Mesenchymal stem cell (in vitro differentiated cells and primary cell): ENCODE results near the gene PACC1.
A peak's percentile ranks its signal among the peaks of the same experiment; 100 is the strongest.

ENCODE experiments used
- DNase-seq: peaks from one replicate; pipeline ENCODE4 v3.0.0-alpha.2; 2013
- H2AFZ ChIP-seq: one replicate; pipeline ENCODE4 v1.6.1; 2013; ENCODE audit warnings: low read depth, mild to moderate bottlenecking, control low read depth, inconsistent platforms, low read length, moderate library complexity
- H2AK5ac ChIP-seq: 2 replicates; pipeline ENCODE4 v1.6.1; 2013; ENCODE audit warnings: low read length, moderate library complexity, mild to moderate bottlenecking, inconsistent platforms; ENCODE audit not compliant: severe bottlenecking
- H2BK120ac ChIP-seq: one replicate; pipeline ENCODE4 v1.6.1; 2013; ENCODE audit warnings: low read depth, mild to moderate bottlenecking, inconsistent platforms, low read length, moderate library complexity
- H2BK12ac ChIP-seq, 2 experiments: one replicate each; pipeline ENCODE4 v1.6.1; 2013; ENCODE audit warnings: inconsistent platforms in 2 of 2, low read length in 2 of 2, mild to moderate bottlenecking in 2 of 2, moderate library complexity in 2 of 2, control low read depth in 1 of 2
- H2BK15ac ChIP-seq: one replicate; pipeline ENCODE4 v1.6.1; 2013; ENCODE audit warnings: mild to moderate bottlenecking, low read depth, inconsistent platforms; ENCODE audit not compliant: poor library complexity, severe bottlenecking
- H2BK5ac ChIP-seq: 2 replicates; pipeline ENCODE4 v1.6.1; 2013; ENCODE audit warnings: low read depth, mild to moderate bottlenecking, low read length, control low read depth, inconsistent platforms; ENCODE audit not compliant: poor library complexity, severe bottlenecking
- H3K14ac ChIP-seq, 2 experiments: one replicate each; pipeline ENCODE4 v1.6.1; 2013; ENCODE audit warnings: inconsistent platforms in 2 of 2, low read length in 2 of 2, control low read depth in 1 of 2, mild to moderate bottlenecking in 1 of 2, moderate library complexity in 1 of 2
- H3K18ac ChIP-seq, 2 experiments: one replicate each; pipeline ENCODE4 v1.6.1; 2013; ENCODE audit warnings: inconsistent platforms in 2 of 2, low read length in 2 of 2, control low read depth in 1 of 2, low read depth in 1 of 2, mild to moderate bottlenecking in 1 of 2
- H3K23ac ChIP-seq, 2 experiments: one replicate each; pipeline ENCODE4 v1.6.1; 2013; ENCODE audit warnings: inconsistent platforms in 2 of 2, low read length in 2 of 2, mild to moderate bottlenecking in 2 of 2, moderate library complexity in 2 of 2, control low read depth in 1 of 2
- H3K27ac ChIP-seq: 2 replicates; pipeline ENCODE4 v1.5.1; 2013; ENCODE audit warnings: mild to moderate bottlenecking, moderate library complexity, low read length, control low read depth, inconsistent platforms; ENCODE audit not compliant: poor library complexity, severe bottlenecking
- H3K27me3 ChIP-seq, 2 experiments: 2 replicates each; pipeline versions ENCODE4 v1.6.1 to v1.7.0; 2013; ENCODE audit warnings: low read length in 2 of 2, mild to moderate bottlenecking in 2 of 2, moderate library complexity in 2 of 2, control low read depth in 1 of 2, inconsistent platforms in 1 of 2; ENCODE audit not compliant: control insufficient read depth in 1 of 2, insufficient read depth in 1 of 2
- H3K36me3 ChIP-seq, 2 experiments: 2 replicates each; pipeline versions ENCODE4 v1.6.1 to v1.7.0; 2013; ENCODE audit warnings: low read length in 2 of 2, control low read depth in 1 of 2, inconsistent platforms in 1 of 2, low read depth in 1 of 2, mild to moderate bottlenecking in 1 of 2; ENCODE audit not compliant: insufficient read depth in 2 of 2, control insufficient read depth in 1 of 2
- H3K4ac ChIP-seq, 2 experiments: one replicate each; pipeline ENCODE4 v1.6.1; 2013; ENCODE audit warnings: inconsistent platforms in 2 of 2, low read length in 2 of 2, mild to moderate bottlenecking in 2 of 2, moderate library complexity in 2 of 2, control low read depth in 1 of 2, low read depth in 1 of 2
- H3K4me1 ChIP-seq: 2 replicates; pipeline ENCODE4 v1.6.1; 2013; ENCODE audit warnings: low read depth, low read length, control low read depth; ENCODE audit not compliant: control insufficient read depth, insufficient read depth
- H3K4me2 ChIP-seq: 2 replicates; pipeline ENCODE4 v1.6.1; 2013; ENCODE audit warnings: low read length, mild to moderate bottlenecking, inconsistent platforms; ENCODE audit not compliant: poor library complexity, severe bottlenecking
- H3K4me3 ChIP-seq, 2 experiments: 2 replicates each; pipeline versions ENCODE4 v1.5.1 to v1.7.0; 2013; ENCODE audit warnings: low read length in 2 of 2, mild to moderate bottlenecking in 2 of 2, control low read depth in 1 of 2, low read depth in 1 of 2; ENCODE audit not compliant: insufficient read depth in 1 of 2
- H3K79me1 ChIP-seq: replicated peaks from 2 replicates; pipeline ENCODE4 v1.6.1; 2013; ENCODE audit warnings: mild to moderate bottlenecking, control low read depth, low read length, inconsistent platforms; ENCODE audit not compliant: poor library complexity, severe bottlenecking
- H3K9ac ChIP-seq: 2 replicates; pipeline ENCODE4 v1.7.0; 2013; ENCODE audit warnings: mild to moderate bottlenecking, low read length, moderate library complexity
- H3K9me3 ChIP-seq: 2 replicates; pipeline ENCODE4 v1.7.0; 2013; ENCODE audit warnings: mild to moderate bottlenecking, low read length; ENCODE audit not compliant: control insufficient read depth
- H4K8ac ChIP-seq: one replicate; pipeline ENCODE4 v1.6.1; 2013; ENCODE audit warnings: inconsistent platforms, mild to moderate bottlenecking, low read length, moderate library complexity
- H4K91ac ChIP-seq: one replicate; pipeline ENCODE4 v1.6.1; 2013; ENCODE audit warnings: mild to moderate bottlenecking, low read length, inconsistent platforms
- WGBS: methylation state at CpG from one replicate; pipeline ENCODE4 v1.1.7; 2013; ENCODE audit warnings: mixed read lengths; 5-methylcytosine and 5-hydroxymethylcytosine counted together

PACC1 gene

GRCh38 chr1:212368073-212368484 lies 46.6 kb downstream of the PACC1 start:
- H3K9me3 ChIP-seq = no peaks in the 10 kb centered on the region

GRCh38 chr1:212367474-212368072 lies 47.1 kb downstream of the PACC1 start:
- H3K4me1 ChIP-seq = no peaks in the 10 kb centered on the region
- no peak overlapping the region for H3K14ac ChIP-seq
- H3K9ac ChIP-seq = peak overlapping the region; percentile 60
- H3K4me3 ChIP-seq = no peak overlapping the region
- no peak overlapping the region for H2AK5ac ChIP-seq
- WGBS = 90% methylated on average over 2 of the region's 2 CpGs
- no peak overlapping the region for H3K18ac ChIP-seq
- no peak overlapping the region for H3K23ac ChIP-seq
- no peak overlapping the region for H2BK5ac ChIP-seq
- H2BK12ac ChIP-seq = no peak overlapping the region
- H2AFZ ChIP-seq = no peak overlapping the region
- H3K27me3 ChIP-seq = no peaks in the 10 kb centered on the region
- H3K27ac ChIP-seq = no peak overlapping the region
- no peaks in the 10 kb centered on the region for H3K9me3 ChIP-seq
- H4K91ac ChIP-seq = no peak overlapping the region
- peaks cover 2% of the 10 kb centered on the region for H3K79me1 ChIP-seq
- H3K4ac ChIP-seq = no peak overlapping the region
- no peak overlapping the region for H4K8ac ChIP-seq
- peaks cover 5 to 32% of the 10 kb centered on the region in 2 experiments for H3K36me3 ChIP-seq
- no peak for DNase-seq
- no peak overlapping the region for H2BK120ac ChIP-seq
- H3K4me2 ChIP-seq = no peak overlapping the region
- no peak overlapping the region for H2BK15ac ChIP-seq

More at GRCh38 chr1:212368073-212368484, 46.6 kb downstream of the PACC1 start:
- Histone ChIP-seq H3K4me1 (no peaks in the 10 kb centered on the region), H3K4me3 (no peak overlapping the region), H4K91ac (no peak overlapping the region), H2BK5ac (no peak overlapping the region), H3K18ac (no peak overlapping the region), H3K27me3 (no peaks in the 10 kb centered on the region), H3K4ac (no peak overlapping the region), H2AK5ac (no peak overlapping the region), H4K8ac (no peak overlapping the region), H3K36me3 (peaks cover 5 to 29% of the 10 kb centered on the region in 2 experiments), H2BK15ac (no peak overlapping the region), H3K79me1 (peaks cover 2% of the 10 kb centered on the region), H3K27ac (no peak overlapping the region), H3K9ac (no peak overlapping the region), H3K4me2 (no peak overlapping the region), H2BK12ac (no peak overlapping the region), H3K14ac (no peak overlapping the region), H3K23ac (no peak overlapping the region), H2BK120ac (no peak overlapping the region), H2AFZ (no peak overlapping the region)
- WGBS = 100% methylated on average over 1 of the region's 3 CpGs
- DNase-seq = peak; percentile 78

- no peak overlapping the region for H2BK12ac ChIP-seq
- no peak overlapping the region for H3K4ac ChIP-seq
- H3K23ac ChIP-seq = no peak overlapping the region
- H2AFZ ChIP-seq = no peak overlapping the region
- peak overlapping the region; percentile 60 for H3K9ac ChIP-seq
- no peak overlapping the region for H3K27ac ChIP-seq
- H2BK5ac ChIP-seq = no peak overlapping the region
- H4K91ac ChIP-seq = no peak overlapping the region
- DNase-seq = peak; percentile 32
- no peak overlapping the region for H3K14ac ChIP-seq
- H2BK120ac ChIP-seq = no peak overlapping the region
- H3K4me2 ChIP-seq = no peak overlapping the region
- no peaks in the 10 kb centered on the region for H3K4me1 ChIP-seq
- peaks cover 5 to 36% of the 10 kb centered on the region in 2 experiments for H3K36me3 ChIP-seq
- no peak overlapping the region for H4K8ac ChIP-seq
- no peak overlapping the region for H2AK5ac ChIP-seq
- H3K4me3 ChIP-seq = no peak overlapping the region
- no peaks in the 10 kb centered on the region for H3K9me3 ChIP-seq
- H3K79me1 ChIP-seq = peaks cover 2% of the 10 kb centered on the region
- H3K18ac ChIP-seq = no peak overlapping the region
- WGBS = 64% methylated on average over 3 of the region's 5 CpGs
- H2BK15ac ChIP-seq = no peak overlapping the region
- H3K27me3 ChIP-seq = no peaks in the 10 kb centered on the region
Observed at GRCh38 chr1:212366901-212367300, 47.8 kb downstream of the PACC1 start.

- H4K91ac ChIP-seq = no peak overlapping the region
- H3K36me3 ChIP-seq = peaks cover 5 to 51% of the 10 kb centered on the region in 2 experiments
- DNase-seq = no peak
- H3K18ac ChIP-seq = no peak overlapping the region
- no peak overlapping the region for H4K8ac ChIP-seq
- no peak overlapping the region for H3K9ac ChIP-seq
- H3K14ac ChIP-seq = no peak overlapping the region
- no peak overlapping the region for H3K4me2 ChIP-seq
- H2BK12ac ChIP-seq = no peak overlapping the region
- no peak overlapping the region for H3K23ac ChIP-seq
- H2AK5ac ChIP-seq = no peak overlapping the region
- no peak overlapping the region for H3K27ac ChIP-seq
- H2BK120ac ChIP-seq = no peak overlapping the region
- H2AFZ ChIP-seq = no peak overlapping the region
- no peak overlapping the region for H3K4ac ChIP-seq
- H3K4me3 ChIP-seq = no peak overlapping the region
- H3K79me1 ChIP-seq = peaks cover 2% of the 10 kb centered on the region
- H2BK5ac ChIP-seq = no peak overlapping the region
- 89% methylated on average over 7 of the region's 7 CpGs for WGBS
- no peaks in the 10 kb centered on the region for H3K4me1 ChIP-seq
- no peaks in the 10 kb centered on the region for H3K27me3 ChIP-seq
- H3K9me3 ChIP-seq = no peaks in the 10 kb centered on the region
- no peak overlapping the region for H2BK15ac ChIP-seq
Observed at GRCh38 chr1:212364985-212365384, 49.7 kb downstream of the PACC1 start.
